Sigmoid colon (tissue), 4 donors: Measurements from ENCODE around the gene DNAJB13.

Experiments used
- EP300 ChIP-seq, 4 donors: sonication (generic); formaldehyde crosslinking; IDR thresholded peaks; one replicate each; pipeline ENCODE4 v1.6.1; 2017; ENCODE audit warnings: antibody characterized with exemption in 4 of 4
- POLR2A ChIP-seq, 2 donors: fragments of 450-650 bp; IDR thresholded peaks; one replicate each; pipeline ENCODE4 v1.6.1; 2016; ENCODE audit warnings: antibody characterized with exemption in 2 of 2, mild to moderate bottlenecking in 2 of 2, moderate library complexity in 2 of 2
- POLR2AphosphoS5 ChIP-seq, 4 donors: sonication (generic); formaldehyde crosslinking; IDR thresholded peaks; one replicate each; pipeline ENCODE4 v1.6.1; 2017; ENCODE audit warnings: antibody characterized with exemption in 4 of 4
- TF ChIP-seq, protein P1 (sequence below), 4 experiments: fragments of 450-650 bp in 3 of 4; fragments of 200-600 bp in 1 of 4; IDR thresholded peaks; one replicate each; pipeline ENCODE4 v1.5.1; 2016 to 2019; ENCODE audit warnings: antibody characterized with exemption in 4 of 4, mild to moderate bottlenecking in 3 of 4, moderate library complexity in 2 of 4

DNA sequence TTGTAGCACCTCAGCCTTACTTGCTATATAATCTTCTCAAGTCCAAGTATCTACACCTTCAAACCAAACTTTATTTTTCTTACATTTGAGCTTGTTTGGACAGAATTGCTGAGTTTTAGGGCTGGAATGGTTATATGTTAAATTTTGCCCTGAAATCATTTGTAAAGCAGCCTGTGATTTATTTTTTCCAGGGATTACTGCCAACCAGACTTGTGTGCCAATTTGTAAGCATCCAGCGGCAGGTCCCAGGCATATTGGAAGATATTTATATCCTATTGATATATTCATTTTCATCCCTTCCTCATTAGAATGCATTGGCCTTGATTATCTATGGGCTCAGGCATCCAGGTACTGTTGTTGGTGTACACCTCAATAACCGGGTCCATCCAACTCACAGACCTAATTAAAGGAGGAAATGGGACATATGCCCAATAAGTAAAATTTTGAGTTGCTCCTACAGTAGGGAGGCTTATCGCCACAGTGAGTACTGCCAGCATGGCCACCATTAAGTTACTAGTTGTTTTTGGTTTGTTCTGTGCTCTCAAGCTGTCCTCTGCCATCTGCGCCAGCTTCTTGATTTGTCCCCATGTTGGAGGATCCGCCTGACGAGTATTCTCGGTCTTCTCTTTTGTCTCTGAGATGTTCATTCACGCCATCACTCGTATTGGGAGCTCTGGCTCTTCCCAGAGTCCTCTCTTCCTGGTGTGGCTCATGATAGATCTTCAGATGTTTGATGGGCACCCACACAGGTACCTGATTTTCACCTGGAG lies 9.8 kb upstream of the DNAJB13 start:
- TF ChIP-seq, protein P1, sequence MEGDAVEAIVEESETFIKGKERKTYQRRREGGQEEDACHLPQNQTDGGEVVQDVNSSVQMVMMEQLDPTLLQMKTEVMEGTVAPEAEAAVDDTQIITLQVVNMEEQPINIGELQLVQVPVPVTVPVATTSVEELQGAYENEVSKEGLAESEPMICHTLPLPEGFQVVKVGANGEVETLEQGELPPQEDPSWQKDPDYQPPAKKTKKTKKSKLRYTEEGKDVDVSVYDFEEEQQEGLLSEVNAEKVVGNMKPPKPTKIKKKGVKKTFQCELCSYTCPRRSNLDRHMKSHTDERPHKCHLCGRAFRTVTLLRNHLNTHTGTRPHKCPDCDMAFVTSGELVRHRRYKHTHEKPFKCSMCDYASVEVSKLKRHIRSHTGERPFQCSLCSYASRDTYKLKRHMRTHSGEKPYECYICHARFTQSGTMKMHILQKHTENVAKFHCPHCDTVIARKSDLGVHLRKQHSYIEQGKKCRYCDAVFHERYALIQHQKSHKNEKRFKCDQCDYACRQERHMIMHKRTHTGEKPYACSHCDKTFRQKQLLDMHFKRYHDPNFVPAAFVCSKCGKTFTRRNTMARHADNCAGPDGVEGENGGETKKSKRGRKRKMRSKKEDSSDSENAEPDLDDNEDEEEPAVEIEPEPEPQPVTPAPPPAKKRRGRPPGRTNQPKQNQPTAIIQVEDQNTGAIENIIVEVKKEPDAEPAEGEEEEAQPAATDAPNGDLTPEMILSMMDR (IDR thresholded peaks at IDR 0.05): no peak
- TF ChIP-seq POLR2A (IDR thresholded peaks at IDR 0.05) (no peak), POLR2AphosphoS5 (IDR thresholded peaks at IDR 0.05) (no peak), EP300 (IDR thresholded peaks at IDR 0.05) (no peak)
